ENCODE results near the gene RBP5. TPM values are rescaled to one million over a fixed set of nuclear protein-coding genes. Genes with fewer than 3 reads are reported as not detected.

Gene RBP5
- total RNA-seq, 1 experiment from 2014 or later, result not detected

DNA sequence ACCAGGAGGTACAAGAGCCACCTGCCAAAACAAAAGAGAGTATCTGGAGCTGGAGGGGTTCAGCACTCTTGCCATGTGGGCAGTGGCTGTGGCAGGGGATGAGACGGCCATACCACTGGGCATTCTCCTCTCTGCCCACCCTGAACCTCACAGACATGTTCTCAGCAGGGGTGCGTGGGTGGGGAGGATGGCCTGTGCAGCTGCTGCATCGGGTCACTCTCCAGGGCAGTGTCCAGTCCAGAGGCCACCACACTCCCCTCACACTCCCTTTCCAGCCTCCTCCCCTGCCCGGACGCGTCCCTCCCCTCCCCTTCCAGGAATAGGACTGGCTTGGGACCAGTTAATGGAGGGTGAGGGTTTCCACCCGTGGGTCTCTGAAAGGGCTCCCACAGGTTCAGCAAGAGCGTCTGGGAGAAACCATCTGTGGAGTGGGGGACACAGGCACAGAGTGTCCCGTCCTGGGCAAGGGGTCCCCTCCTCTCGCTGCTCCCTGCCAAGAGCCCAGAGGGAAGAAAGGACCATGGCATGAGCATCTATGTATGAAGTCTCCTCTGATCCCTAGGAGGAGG is 36.9 kb downstream of the RBP5 start:
- TF ChIP-seq, protein P1, sequence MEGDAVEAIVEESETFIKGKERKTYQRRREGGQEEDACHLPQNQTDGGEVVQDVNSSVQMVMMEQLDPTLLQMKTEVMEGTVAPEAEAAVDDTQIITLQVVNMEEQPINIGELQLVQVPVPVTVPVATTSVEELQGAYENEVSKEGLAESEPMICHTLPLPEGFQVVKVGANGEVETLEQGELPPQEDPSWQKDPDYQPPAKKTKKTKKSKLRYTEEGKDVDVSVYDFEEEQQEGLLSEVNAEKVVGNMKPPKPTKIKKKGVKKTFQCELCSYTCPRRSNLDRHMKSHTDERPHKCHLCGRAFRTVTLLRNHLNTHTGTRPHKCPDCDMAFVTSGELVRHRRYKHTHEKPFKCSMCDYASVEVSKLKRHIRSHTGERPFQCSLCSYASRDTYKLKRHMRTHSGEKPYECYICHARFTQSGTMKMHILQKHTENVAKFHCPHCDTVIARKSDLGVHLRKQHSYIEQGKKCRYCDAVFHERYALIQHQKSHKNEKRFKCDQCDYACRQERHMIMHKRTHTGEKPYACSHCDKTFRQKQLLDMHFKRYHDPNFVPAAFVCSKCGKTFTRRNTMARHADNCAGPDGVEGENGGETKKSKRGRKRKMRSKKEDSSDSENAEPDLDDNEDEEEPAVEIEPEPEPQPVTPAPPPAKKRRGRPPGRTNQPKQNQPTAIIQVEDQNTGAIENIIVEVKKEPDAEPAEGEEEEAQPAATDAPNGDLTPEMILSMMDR (conservative IDR thresholded peaks at IDR 0.05; ENCODE audit: low read depth, low read length), result no peak
- TF ChIP-seq EZH2 (IDR thresholded peaks at IDR 0.05; ENCODE audit: borderline replicate concordance, low read depth, low read length, poor library complexity, severe bottlenecking), result no peak
- Histone ChIP-seq H3K4me1 (ENCODE audit: insufficient read depth, low read length, poor library complexity, severe bottlenecking) (peaks cover 8% of the 10 kb centered on the region), H3K27me3 (replicated peaks; ENCODE audit: insufficient read depth, low read depth, low read length, poor library complexity) (no peaks in the 10 kb centered on the region), H3K27ac (ENCODE audit: low read depth, low read length, poor library complexity, severe bottlenecking) (no peak overlapping the region), H3K9me3 (ENCODE audit: low read depth, low read length, poor library complexity, severe bottlenecking) (no peaks in the 10 kb centered on the region), H3K4me3 (ENCODE audit: low read depth, low read length, poor library complexity, severe bottlenecking) (peak overlapping the region; percentile 47), H3K36me3 (ENCODE audit: insufficient read depth, low read length, poor library complexity, severe bottlenecking) (no peaks in the 10 kb centered on the region)
- no TSS peak for BruUV-seq (replicated peaks)
- ChIA-PET POLR2A (ENCODE audit: low non-redundant PET) (no interaction called here), CTCF (no interaction called here)
- intact Hi-C loops (cut with micrococcal nuclease; ENCODE audit: unreplicated experiment), result loop anchor here (1.0 to 5.0 kb wide), 2 partner anchors 147 to 169 kb away; partner anchors contain the start of gene C12orf57
- DNase-seq (ENCODE audit: low spot score), result no peak

DNA sequence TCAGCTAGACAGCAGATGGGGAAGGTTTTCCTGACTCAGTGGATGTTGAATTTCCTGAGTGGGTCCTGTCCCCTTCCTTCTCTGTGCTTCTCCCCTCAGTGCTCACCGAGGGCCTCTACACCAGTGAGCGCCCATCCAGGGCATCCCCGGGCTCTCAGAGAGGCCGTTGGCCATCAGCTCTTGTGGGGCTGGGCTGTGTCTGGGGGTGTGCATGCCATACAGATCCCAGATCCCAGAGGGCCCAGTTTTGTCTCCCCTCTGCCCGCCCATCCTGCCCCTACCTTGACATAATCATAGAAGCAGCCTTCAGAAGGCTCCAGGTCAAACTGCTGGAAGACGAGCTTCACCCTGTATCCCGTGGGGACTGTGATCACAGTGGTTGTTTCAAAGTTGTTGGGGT is 37.5 kb downstream of the RBP5 start:
- no peak for DNase-seq (ENCODE audit: low spot score)
- intact Hi-C loops (cut with micrococcal nuclease; ENCODE audit: unreplicated experiment), result loop anchor here (5.0 kb wide), 1 partner anchor 169 kb away; no protein-coding TSS in a partner anchor
- Histone ChIP-seq H3K4me1 (ENCODE audit: insufficient read depth, low read length, poor library complexity, severe bottlenecking) (peaks cover 8% of the 10 kb centered on the region), H3K4me3 (ENCODE audit: low read depth, low read length, poor library complexity, severe bottlenecking) (no peak overlapping the region), H3K27me3 (replicated peaks; ENCODE audit: insufficient read depth, low read depth, low read length, poor library complexity) (no peaks in the 10 kb centered on the region), H3K36me3 (ENCODE audit: insufficient read depth, low read length, poor library complexity, severe bottlenecking) (no peaks in the 10 kb centered on the region), H3K9me3 (ENCODE audit: low read depth, low read length, poor library complexity, severe bottlenecking) (no peaks in the 10 kb centered on the region), H3K27ac (ENCODE audit: low read depth, low read length, poor library complexity, severe bottlenecking) (no peak overlapping the region)
- no peak for TF ChIP-seq EZH2 (IDR thresholded peaks at IDR 0.05; ENCODE audit: borderline replicate concordance, low read depth, low read length, poor library complexity, severe bottlenecking)
- TF ChIP-seq, protein P1 (conservative IDR thresholded peaks at IDR 0.05; ENCODE audit: low read depth, low read length), result no peak
- no TSS peak for BruUV-seq (replicated peaks)
- POLR2A ChIA-PET (ENCODE audit: low non-redundant PET), result no interaction called here
- CTCF ChIA-PET, result no interaction called here

GRCh38 chr12:7090222-7090998 is 38.3 kb downstream of the RBP5 start:
- no peaks in the 10 kb centered on the region for H3K27me3 ChIP-seq (replicated peaks; ENCODE audit: insufficient read depth, low read depth, low read length, poor library complexity)
- peaks cover 8% of the 10 kb centered on the region for H3K4me1 ChIP-seq (ENCODE audit: insufficient read depth, low read length, poor library complexity, severe bottlenecking)
- BruUV-seq (replicated peaks), result no TSS peak
- H3K4me3 ChIP-seq (ENCODE audit: low read depth, low read length, poor library complexity, severe bottlenecking), result no peak overlapping the region
- DNase-seq (ENCODE audit: low spot score), result peak; percentile 46
- intact Hi-C loops (cut with micrococcal nuclease; ENCODE audit: unreplicated experiment), result loop anchor here (5.0 kb wide), 1 partner anchor 168 kb away; no protein-coding TSS in a partner anchor
- no peaks in the 10 kb centered on the region for H3K9me3 ChIP-seq (ENCODE audit: low read depth, low read length, poor library complexity, severe bottlenecking)
- POLR2A ChIA-PET (ENCODE audit: low non-redundant PET), result no interaction called here
- TF ChIP-seq EZH2 (IDR thresholded peaks at IDR 0.05; ENCODE audit: borderline replicate concordance, low read depth, low read length, poor library complexity, severe bottlenecking), result no peak
- CTCF ChIA-PET, result no interaction called here
- H3K36me3 ChIP-seq (ENCODE audit: insufficient read depth, low read length, poor library complexity, severe bottlenecking), result no peaks in the 10 kb centered on the region
- no peak overlapping the region for H3K27ac ChIP-seq (ENCODE audit: low read depth, low read length, poor library complexity, severe bottlenecking)

Data from A673 (cell line).